Neutrophil (primary cell): ENCODE data around the gene ATXN10.

ENCODE experiments used
- H3K27ac ChIP-seq: fragments of 200-600 bp; sonication (generic); 2 replicates; pipeline ENCODE4 v1.5.1; 2016; ENCODE audit warnings: mild to moderate bottlenecking, moderate library complexity
- H3K27me3 ChIP-seq: fragments of 200-600 bp; sonication (generic); 2 replicates; pipeline ENCODE4 v1.6.0; 2016; ENCODE audit warnings: mild to moderate bottlenecking
- H3K36me3 ChIP-seq: fragments of 200-600 bp; sonication (generic); 2 replicates; pipeline ENCODE4 v1.5.1; 2017
- H3K4me1 ChIP-seq, 2 experiments: fragments of 200-600 bp in 1 of 2; sonication (generic) in 1 of 2; 1 replicate in 1 of 2; 2 replicates in 1 of 2; pipeline versions ENCODE4 v1.5.1 to v1.6.1; 2013 to 2016; ENCODE audit warnings: low read depth in 1 of 2, low read length in 1 of 2, mild to moderate bottlenecking in 1 of 2, moderate library complexity in 1 of 2; ENCODE audit not compliant: control insufficient read depth in 1 of 2, insufficient read depth in 1 of 2
- H3K4me3 ChIP-seq, 2 experiments: fragments of 200-600 bp in 1 of 2; sonication (generic) in 1 of 2; 1 replicate in 1 of 2; 2 replicates in 1 of 2; pipeline ENCODE4 v1.5.1; 2013 to 2016; ENCODE audit warnings: low read depth in 1 of 2, low read length in 1 of 2, mild to moderate bottlenecking in 1 of 2, moderate library complexity in 1 of 2
- H3K9me3 ChIP-seq: fragments of 200-600 bp; sonication (generic); 2 replicates; pipeline ENCODE4 v1.5.1; 2016
- TF ChIP-seq, protein P1 (sequence below): fragments of 200-600 bp; sonication (generic); IDR thresholded peaks from 2 replicates; pipeline ENCODE4 v1.5.1; 2016; ENCODE audit warnings: antibody characterized with exemption

The ATXN10 gene

GRCh38 chr22:45757936-45758335 lies 86.3 kb downstream of the ATXN10 start:
- H3K4me3 ChIP-seq, result no peak overlapping the region
- no peaks in the 10 kb centered on the region for H3K36me3 ChIP-seq
- H3K9me3 ChIP-seq, result no peaks in the 10 kb centered on the region
- no peak overlapping the region for H3K27ac ChIP-seq
- TF ChIP-seq, protein P1, sequence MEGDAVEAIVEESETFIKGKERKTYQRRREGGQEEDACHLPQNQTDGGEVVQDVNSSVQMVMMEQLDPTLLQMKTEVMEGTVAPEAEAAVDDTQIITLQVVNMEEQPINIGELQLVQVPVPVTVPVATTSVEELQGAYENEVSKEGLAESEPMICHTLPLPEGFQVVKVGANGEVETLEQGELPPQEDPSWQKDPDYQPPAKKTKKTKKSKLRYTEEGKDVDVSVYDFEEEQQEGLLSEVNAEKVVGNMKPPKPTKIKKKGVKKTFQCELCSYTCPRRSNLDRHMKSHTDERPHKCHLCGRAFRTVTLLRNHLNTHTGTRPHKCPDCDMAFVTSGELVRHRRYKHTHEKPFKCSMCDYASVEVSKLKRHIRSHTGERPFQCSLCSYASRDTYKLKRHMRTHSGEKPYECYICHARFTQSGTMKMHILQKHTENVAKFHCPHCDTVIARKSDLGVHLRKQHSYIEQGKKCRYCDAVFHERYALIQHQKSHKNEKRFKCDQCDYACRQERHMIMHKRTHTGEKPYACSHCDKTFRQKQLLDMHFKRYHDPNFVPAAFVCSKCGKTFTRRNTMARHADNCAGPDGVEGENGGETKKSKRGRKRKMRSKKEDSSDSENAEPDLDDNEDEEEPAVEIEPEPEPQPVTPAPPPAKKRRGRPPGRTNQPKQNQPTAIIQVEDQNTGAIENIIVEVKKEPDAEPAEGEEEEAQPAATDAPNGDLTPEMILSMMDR, result no peak
- H3K27me3 ChIP-seq, result no peaks in the 10 kb centered on the region
- no peaks in the 10 kb centered on the region for H3K4me1 ChIP-seq

DNA sequence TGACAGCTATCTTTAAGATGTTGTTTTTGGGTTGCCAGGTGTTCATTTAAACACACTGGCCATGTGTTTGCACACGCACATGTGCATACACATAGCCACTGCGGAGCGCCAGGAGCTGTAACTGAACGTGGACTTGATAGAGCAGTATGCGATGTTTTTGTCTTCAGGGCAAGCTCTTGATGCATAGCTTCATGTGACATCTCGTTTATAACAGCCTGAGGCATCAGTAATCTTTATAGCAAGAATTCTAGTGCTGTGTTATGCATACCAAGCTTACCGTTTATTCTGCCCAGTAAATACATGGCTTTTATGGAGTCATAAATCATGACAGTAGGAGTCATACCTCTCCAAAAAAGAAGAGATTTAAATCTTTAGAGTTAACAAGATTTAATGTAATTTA lies 87.0 kb downstream of the ATXN10 start:
- Histone ChIP-seq H3K4me3 (no peak overlapping the region), H3K4me1 (no peaks in the 10 kb centered on the region), H3K27ac (no peak overlapping the region), H3K27me3 (no peaks in the 10 kb centered on the region), H3K36me3 (no peaks in the 10 kb centered on the region), H3K9me3 (no peaks in the 10 kb centered on the region)
- TF ChIP-seq, protein P1, result no peak

- H3K27ac ChIP-seq, result no peak overlapping the region
- no peaks in the 10 kb centered on the region for H3K9me3 ChIP-seq
- no peak overlapping the region for H3K4me3 ChIP-seq
- no peaks in the 10 kb centered on the region for H3K27me3 ChIP-seq
- TF ChIP-seq, protein P1, result no peak
- H3K36me3 ChIP-seq, result no peaks in the 10 kb centered on the region
- H3K4me1 ChIP-seq, result no peaks in the 10 kb centered on the region
Observed at GRCh38 chr22:45760682-45761081, 89.0 kb downstream of the ATXN10 start.

DNA sequence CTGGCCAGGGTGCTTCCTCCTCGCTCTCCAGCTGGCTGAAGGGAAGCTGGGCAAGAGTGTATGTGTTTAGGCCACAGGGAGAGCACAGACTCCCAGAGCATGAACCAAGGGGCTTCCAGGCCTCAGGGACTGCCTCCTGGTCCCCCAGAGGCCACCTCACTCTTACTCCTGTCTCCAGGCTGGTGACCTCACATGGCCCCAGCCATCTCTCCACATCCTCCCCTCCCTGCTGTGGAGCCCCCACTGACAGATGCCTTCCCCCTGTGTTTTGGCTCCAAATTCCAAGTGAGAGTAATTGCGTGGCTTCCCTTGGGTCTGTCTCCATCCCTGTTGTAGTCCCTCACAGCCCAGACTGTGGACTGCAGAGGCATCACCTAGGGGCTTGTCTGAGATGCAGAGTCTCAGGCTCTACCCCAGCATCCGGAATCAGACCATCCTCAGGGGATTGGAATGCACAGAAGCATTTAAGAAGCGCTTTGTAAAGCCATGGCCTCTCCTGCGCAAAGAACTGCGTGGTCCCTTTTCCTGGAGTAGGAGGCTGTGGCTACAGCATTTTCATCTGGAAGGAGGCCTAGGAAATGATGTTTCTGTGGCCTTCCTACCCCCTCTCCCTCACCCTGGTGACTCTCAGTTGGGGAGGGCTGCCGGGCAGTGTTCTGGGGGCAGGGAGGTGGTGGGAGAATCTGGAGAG lies 91.1 kb downstream of the ATXN10 start:
- H3K36me3 ChIP-seq, result no peaks in the 10 kb centered on the region
- TF ChIP-seq, protein P1, result no peak
- no peaks in the 10 kb centered on the region for H3K4me1 ChIP-seq
- no peaks in the 10 kb centered on the region for H3K9me3 ChIP-seq
- H3K27me3 ChIP-seq, result no peaks in the 10 kb centered on the region
- no peak overlapping the region for H3K27ac ChIP-seq
- no peak overlapping the region for H3K4me3 ChIP-seq

GRCh38 chr22:45763236-45763624 lies 91.6 kb downstream of the ATXN10 start:
- H3K9me3 ChIP-seq, result no peaks in the 10 kb centered on the region
- no peak overlapping the region for H3K27ac ChIP-seq
- H3K4me1 ChIP-seq, result no peaks in the 10 kb centered on the region
- H3K36me3 ChIP-seq, result no peaks in the 10 kb centered on the region
- H3K27me3 ChIP-seq, result no peaks in the 10 kb centered on the region
- TF ChIP-seq, protein P1, result no peak
- no peak overlapping the region for H3K4me3 ChIP-seq
